Stimulated activated CD8-positive, alpha-beta memory T cell treated with anti-CD3 and anti-CD28 coated beads, Interleukin-15, amount 100 ng/mL, for 48 hours (primary cell): ENCODE measurements around the gene CORO2A.

ENCODE experiments used
- DNase-seq, 2 donors: peaks; one replicate each; pipeline ENCODE4 v3.0.0-alpha.2; 2020; ENCODE audit warnings: low read depth in 2 of 2

Gene CORO2A, protein sequence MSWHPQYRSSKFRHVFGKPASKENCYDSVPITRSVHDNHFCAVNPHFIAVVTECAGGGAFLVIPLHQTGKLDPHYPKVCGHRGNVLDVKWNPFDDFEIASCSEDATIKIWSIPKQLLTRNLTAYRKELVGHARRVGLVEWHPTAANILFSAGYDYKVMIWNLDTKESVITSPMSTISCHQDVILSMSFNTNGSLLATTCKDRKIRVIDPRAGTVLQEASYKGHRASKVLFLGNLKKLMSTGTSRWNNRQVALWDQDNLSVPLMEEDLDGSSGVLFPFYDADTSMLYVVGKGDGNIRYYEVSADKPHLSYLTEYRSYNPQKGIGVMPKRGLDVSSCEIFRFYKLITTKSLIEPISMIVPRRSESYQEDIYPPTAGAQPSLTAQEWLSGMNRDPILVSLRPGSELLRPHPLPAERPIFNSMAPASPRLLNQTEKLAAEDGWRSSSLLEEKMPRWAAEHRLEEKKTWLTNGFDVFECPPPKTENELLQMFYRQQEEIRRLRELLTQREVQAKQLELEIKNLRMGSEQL

GRCh38 chr9:98192503-98193335 lies at the start of gene CORO2A:
Gene CORO2A (minus strand): TSS chr9:98192637. CDS start chr9:98157660, 34,977 bp downstream.
- peak; percentile 52 to 66 for DNase-seq

GRCh38 chr9:98241357-98242300 lies 49.2 kb upstream of the CORO2A start:
- no peak for DNase-seq

DNA sequence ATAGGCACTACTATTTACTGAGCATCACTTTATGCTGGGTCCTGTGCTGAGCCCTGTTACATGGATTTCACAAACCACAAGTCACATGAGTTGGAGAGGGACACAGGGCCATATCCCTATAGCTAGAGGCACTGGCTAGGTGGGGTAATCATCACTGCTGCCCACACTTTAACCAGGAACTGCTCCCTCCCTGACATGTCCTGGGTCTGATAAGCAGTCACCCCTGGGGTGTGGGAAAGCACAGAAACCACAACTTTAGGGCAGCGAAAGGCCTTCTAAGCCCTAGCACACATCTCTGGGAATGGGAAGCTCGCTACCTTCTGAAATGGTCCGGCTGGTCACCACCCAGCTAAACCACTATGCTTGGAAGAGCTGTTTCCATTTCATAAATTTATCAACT lies 48.0 kb upstream of the CORO2A start:
- DNase-seq: no peak

- no peak for DNase-seq
Observed at GRCh38 chr9:98236901-98237487, 44.6 kb upstream of the CORO2A start.

GRCh38 chr9:98235126-98235525 lies 42.7 kb upstream of the CORO2A start:
- DNase-seq: no peak

GRCh38 chr9:98234245-98234825 lies 41.9 kb upstream of the CORO2A start:
- no peak for DNase-seq

DNA sequence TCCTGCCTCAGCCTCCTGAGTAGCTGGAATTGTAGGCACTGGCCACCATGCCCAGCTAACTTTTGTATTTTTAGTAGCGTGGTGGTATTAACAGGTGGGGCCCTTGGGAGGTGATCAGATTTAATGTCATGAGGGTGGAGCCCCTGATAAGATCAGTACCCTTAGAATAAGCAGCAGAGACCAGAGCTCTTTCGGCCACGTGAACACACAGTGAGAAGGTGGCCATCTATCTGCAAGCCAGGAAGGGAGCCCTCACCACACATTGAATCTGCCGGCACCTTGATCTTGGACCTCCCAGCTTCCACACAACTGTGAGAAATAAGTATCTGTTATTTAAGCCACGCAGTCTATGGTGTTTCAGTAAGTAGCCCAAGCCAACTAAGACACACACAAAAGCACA lies 40.5 kb upstream of the CORO2A start:
- DNase-seq: no peak

GRCh38 chr9:98231770-98232478 lies 39.5 kb upstream of the CORO2A start:
- DNase-seq: no peak

DNA sequence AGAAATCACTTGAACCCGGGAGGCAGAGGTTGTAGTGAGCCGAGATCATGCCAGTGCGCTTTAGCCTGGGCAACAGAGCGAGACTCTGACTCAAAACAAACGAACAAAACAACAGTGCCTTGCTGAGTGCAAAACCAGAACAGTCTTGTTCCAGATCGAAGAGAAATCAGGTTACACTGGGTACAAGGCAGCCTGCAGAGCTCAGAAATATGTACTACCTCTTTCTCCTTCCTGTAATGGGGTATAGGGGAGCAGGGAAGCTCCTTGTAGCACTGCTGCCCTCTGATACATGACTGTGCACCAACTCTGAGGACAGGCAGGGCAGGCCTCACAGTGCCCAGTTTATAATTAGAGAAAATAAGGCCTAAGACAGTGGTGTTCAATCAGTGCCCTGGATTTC lies 38.4 kb upstream of the CORO2A start:
- no peak for DNase-seq

DNA sequence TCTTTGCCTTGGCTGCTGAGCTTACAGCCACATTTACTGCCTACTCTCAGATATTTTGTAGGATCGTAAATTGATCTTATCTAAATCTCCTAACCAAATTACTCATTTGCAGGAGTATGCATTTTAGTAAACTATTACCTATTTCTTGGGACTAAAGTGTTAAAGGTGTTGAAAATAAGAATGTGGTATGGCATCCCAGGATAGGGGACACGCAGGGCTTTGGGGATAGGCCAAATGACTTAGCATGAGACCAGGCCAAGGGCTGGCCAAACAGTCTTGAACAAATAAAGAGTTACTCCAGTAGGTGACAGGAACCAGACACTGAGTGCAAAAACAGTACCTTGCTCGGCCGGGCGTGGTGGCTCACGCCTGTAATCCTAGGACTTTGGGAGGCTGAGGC lies 37.9 kb upstream of the CORO2A start:
- no peak for DNase-seq

- no peak for DNase-seq
Observed at GRCh38 chr9:98229620-98230019, 37.2 kb upstream of the CORO2A start.

DNA sequence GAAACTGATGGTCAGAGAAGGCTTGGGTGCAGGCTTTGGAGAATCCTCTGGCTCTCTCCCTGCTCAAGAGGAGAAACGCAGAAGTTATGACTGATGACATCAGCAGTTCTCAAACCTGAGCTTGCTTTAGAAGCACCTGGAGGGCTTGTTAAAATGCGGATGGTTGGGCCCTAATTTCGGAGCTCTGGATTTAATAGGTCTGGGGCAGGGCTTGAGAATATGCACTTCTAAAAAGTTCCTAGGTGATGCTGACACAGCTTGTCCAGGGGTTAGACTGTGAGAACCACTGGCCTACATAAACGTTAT lies 36.6 kb upstream of the CORO2A start:
- no peak for DNase-seq

GRCh38 chr9:98228392-98229089 lies 36.1 kb upstream of the CORO2A start:
- no peak for DNase-seq

DNA sequence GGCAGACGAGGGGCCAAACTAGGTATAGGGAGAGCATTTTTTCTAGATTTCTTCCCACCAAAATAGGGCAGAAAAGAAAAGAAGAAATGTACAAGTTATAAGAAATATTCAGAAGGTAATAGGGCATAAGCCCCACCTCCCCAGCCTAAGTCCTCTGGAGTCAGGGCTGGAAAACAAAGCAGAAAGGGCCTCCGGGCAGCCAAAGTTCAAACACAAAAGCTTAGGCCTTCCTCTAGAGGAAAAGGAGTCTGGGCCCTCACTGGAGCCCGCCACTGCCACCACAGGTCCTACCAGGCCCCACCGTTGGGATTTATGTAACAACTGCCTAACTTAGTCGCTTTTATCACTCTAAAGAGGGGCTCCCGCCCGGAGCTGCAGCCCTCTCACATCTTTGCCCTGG lies 35.4 kb upstream of the CORO2A start:
- no peak for DNase-seq

GRCh38 chr9:98226957-98227356 lies 34.5 kb upstream of the CORO2A start:
- DNase-seq: no peak

- no peak for DNase-seq
Observed at GRCh38 chr9:98226516-98226915, 34.1 kb upstream of the CORO2A start.

GRCh38 chr9:98225015-98225442 lies 32.6 kb upstream of the CORO2A start:
- no peak for DNase-seq

DNA sequence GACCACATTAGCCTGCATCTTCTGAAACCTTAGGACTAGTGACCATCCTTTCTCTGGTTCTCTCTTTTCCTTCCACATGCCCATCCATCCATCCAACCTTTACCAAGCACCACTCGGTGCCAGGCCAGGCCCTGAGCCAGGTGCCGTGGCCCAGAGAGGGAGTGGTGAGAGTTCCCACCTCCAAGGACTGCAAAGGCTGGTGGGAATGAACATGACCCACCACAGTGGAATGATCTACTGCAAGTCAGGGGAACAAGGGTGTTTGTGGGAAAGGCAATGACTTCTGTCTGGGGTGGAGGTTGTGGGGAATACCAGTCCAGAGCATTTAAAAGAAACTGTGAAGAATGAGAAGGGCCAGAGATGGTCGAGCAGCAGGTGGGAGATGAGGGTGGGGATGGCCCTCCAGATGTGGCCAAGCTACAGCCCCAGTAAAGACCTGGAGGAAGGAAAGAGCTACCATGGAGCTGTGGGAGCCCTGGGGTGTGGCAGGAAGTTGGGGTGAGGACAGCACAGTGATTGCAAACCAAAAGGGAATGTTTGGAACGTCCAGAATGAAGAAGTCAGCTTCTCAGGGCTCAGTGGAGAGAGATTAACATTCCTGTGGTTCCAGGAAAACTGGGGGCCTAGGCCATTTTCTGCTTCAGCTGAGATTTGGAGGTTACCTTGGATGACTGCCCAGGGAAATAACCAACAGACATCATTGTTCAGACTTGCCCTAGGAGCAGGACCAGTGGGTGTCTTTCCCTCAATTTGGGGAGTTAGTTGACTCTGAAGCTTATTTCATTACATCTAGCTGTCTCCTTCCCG lies 30.7 kb upstream of the CORO2A start:
- DNase-seq: no peak

GRCh38 chr9:98220911-98221310 lies 28.5 kb upstream of the CORO2A start:
- DNase-seq: no peak
